ENCODE results near the gene SPATA21.
"Not testable (repeated sequence)": the region's sequence is repeated elsewhere in the genome, so short reads cannot be mapped to it uniquely, and the experiment has no call there.

SPATA21 gene

DNA sequence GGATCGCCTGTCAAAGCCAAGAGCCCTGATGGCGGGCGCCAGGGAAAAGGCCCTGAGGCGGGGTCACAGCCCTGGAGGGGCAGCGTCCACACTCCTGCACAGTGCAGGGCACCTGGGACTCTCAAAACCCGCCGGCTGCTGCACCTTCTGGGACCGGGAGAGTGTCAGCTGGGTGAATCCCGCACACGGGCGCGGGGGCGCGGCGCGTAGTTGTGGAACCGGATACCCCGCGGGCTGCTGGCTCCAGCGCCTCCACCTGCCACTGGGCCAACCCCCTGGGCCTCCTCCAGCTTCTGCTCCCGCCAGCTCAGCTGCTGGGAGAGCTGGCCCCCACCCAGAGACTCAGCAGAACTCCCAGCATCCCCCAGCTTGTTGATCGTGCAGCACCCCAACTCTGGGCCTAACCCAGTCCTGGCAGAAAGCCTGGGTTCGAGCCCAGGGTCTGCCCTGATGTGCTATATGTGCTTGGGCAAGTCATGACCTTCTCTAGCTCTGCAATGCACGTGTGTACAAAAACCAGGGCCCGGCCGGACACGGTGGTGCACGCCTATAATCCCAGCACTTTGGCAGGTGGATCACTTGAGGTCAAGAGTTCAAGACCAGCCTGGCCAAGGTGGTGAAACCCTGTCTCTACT is 37.1 kb upstream of the SPATA21 start:
- Histone ChIP-seq H3K4me1 (ENCODE audit: control insufficient read depth, low read depth, low read length) (no peaks in the 10 kb centered on the region), H3K9me3 (ENCODE audit: control insufficient read depth, low read depth, low read length) (no peaks in the 10 kb centered on the region), H3K27ac (ENCODE audit: low read length) (no peak overlapping the region), H3K4me3 (ENCODE audit: low read length) (no peak overlapping the region), H3K9ac (ENCODE audit: low read length) (no peak overlapping the region), H3K27me3 (ENCODE audit: control insufficient read depth, insufficient read depth, low read length) (no peaks in the 10 kb centered on the region), H3K36me3 (ENCODE audit: control insufficient read depth, low read depth, low read length) (peaks cover 24% of the 10 kb centered on the region)

DNA sequence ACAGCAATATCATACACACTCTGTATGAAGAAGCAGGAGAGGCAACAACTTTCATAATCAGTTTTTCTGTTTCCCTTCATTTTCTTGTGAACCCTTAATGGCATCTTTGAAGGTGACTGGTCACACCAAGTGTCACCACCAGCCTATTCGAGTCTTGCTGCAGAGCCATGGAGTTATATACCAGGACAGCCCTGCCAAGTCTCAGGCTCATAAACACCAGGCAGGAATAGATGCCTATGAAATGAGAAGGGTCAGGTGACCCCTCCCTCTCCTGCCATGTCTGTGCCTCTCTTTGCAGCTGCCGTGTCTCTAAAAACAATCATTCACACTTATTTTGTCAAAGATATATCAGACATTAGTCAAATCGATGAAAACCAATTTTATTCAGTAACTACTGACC is 31.3 kb upstream of the SPATA21 start:
- Histone ChIP-seq H3K36me3 (ENCODE audit: control insufficient read depth, low read depth, low read length) (peaks cover 11% of the 10 kb centered on the region), H3K4me1 (ENCODE audit: control insufficient read depth, low read depth, low read length) (no peaks in the 10 kb centered on the region), H3K27me3 (ENCODE audit: control insufficient read depth, insufficient read depth, low read length) (no peaks in the 10 kb centered on the region), H3K4me3 (ENCODE audit: low read length) (no peak overlapping the region), H3K9me3 (ENCODE audit: control insufficient read depth, low read depth, low read length) (no peaks in the 10 kb centered on the region), H3K9ac (ENCODE audit: low read length) (no peak overlapping the region), H3K27ac (ENCODE audit: low read length) (no peak overlapping the region)

DNA sequence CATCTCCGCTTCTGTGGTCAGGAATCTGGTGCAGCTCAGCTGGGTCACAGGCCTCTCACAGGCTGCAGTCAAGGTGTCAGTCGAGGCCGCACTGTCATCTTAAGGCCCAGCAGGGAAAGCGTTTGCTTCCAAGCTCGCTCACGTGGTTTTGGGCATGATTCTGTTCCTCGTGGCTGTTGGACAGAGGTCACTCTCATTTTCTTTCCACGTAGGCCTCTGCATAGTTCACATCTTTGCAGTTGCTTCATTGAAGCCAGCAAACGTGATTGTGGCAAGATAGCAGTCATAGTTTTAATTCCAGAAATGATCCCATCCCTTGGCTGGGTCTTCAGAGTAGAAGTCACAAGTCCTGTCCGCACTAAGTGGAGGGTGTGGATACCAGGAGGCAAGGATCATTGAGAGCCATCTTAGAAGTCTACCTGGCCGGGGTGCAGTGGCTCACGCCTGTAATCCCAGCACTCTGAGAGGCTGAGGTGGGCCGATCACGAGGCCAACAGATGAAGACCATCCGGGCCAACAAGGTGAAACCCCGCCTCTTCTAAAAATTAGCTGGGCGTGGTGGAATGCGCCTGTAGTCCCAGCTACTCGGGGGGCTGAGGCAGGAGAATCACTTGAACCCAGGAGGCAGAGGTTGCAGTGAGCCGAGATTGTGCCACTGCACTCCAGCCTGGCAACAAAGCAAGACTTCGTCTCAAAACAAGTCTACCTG is 27.8 kb upstream of the SPATA21 start:
- Histone ChIP-seq H3K27ac (ENCODE audit: low read length) (no peak overlapping the region), H3K9ac (ENCODE audit: low read length) (no peak overlapping the region), H3K27me3 (ENCODE audit: control insufficient read depth, insufficient read depth, low read length) (no peaks in the 10 kb centered on the region), H3K36me3 (ENCODE audit: control insufficient read depth, low read depth, low read length) (peaks cover 7% of the 10 kb centered on the region), H3K9me3 (ENCODE audit: control insufficient read depth, low read depth, low read length) (no peaks in the 10 kb centered on the region), H3K4me3 (ENCODE audit: low read length) (no peak overlapping the region), H3K4me1 (ENCODE audit: control insufficient read depth, low read depth, low read length) (no peaks in the 10 kb centered on the region)

DNA sequence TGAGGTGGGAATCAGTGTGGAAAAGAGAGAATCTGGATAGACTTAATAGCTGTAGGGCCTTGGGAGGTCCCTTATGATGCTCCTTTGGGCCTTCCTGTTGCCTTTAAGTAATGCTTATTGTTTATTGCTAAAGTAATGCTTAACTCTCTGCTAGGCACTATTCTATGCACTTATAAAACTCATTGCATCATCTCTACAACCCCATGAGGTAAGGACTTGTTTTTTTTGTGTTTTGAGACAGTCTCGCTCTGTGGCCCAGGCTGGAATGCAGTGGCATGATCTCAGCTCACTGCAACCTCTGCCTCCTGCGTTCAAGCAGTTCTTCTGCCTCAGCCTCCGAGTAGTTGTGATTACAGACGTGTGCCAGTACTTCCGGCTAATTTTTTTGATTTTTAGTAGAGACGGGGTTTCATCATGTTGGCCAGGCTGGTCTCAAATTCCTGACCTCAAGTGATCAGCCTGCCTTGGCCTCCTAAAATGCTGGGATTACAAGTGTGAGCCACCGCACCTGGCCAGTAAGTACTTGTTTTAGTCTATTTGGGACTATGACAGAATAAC is 25.6 kb upstream of the SPATA21 start:
- H3K9me3 ChIP-seq (ENCODE audit: control insufficient read depth, low read depth, low read length): no peaks in the 10 kb centered on the region
- H3K27ac ChIP-seq (ENCODE audit: low read length): no peak overlapping the region
- H3K27me3 ChIP-seq (ENCODE audit: control insufficient read depth, insufficient read depth, low read length): no peaks in the 10 kb centered on the region
- H3K36me3 ChIP-seq (ENCODE audit: control insufficient read depth, low read depth, low read length): peaks cover 22% of the 10 kb centered on the region
- H3K4me3 ChIP-seq (ENCODE audit: low read length): no peak overlapping the region
- no peaks in the 10 kb centered on the region for H3K4me1 ChIP-seq (ENCODE audit: control insufficient read depth, low read depth, low read length)
- H3K9ac ChIP-seq (ENCODE audit: low read length): no peak overlapping the region

DNA sequence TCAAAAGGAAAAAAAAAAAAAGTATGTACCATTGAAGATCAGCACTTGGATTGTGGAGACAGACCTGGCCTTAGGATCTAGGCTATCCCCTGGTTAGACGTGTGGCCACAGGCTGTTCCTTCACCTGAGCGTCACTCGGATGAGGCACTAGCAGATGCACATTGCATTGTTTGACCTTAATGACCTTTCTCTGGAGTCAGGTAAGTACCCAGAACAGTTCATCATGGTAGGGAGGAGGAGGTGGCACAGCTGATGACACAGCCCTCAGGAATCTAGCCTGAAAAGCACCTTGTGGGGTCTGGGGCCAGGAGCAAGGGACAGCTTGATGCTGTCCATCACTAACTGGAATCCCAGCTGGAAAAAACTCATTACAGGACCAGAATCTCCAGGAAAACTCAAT is 24.5 kb upstream of the SPATA21 start:
- H3K9ac ChIP-seq (ENCODE audit: low read length): no peak overlapping the region
- H3K36me3 ChIP-seq (ENCODE audit: control insufficient read depth, low read depth, low read length): peaks cover 25% of the 10 kb centered on the region
- H3K4me1 ChIP-seq (ENCODE audit: control insufficient read depth, low read depth, low read length): no peaks in the 10 kb centered on the region
- H3K4me3 ChIP-seq (ENCODE audit: low read length): no peak overlapping the region
- H3K9me3 ChIP-seq (ENCODE audit: control insufficient read depth, low read depth, low read length): no peaks in the 10 kb centered on the region
- no peak overlapping the region for H3K27ac ChIP-seq (ENCODE audit: low read length)
- H3K27me3 ChIP-seq (ENCODE audit: control insufficient read depth, insufficient read depth, low read length): no peaks in the 10 kb centered on the region

DNA sequence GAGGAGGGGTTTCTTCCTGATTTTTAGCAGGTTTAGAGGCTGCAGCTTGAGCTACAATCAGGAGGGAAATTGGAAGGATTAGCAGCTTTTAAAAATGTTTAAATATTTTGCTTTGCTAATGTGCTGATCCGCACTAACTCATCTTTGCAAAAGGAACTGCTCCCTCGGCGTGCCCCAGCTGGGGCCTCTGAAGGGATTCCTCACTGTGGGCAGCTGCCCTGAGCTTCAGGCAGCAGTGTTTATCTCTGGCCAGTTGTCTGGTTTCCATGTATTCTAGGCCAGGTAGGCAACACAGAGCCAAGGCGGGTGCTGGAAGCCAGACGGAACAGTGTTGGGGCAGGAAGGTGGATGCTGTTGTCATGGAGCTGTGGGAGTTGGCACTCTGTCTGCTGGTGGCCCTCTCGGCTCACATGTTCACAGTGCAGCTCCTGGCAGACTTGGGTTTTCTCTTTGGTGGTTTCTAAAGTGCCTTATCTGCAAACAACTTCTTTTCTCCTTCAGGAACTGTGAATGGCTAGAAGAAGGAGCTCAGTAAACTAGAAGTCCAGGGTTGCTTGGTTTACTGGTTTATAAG is 22.2 kb upstream of the SPATA21 start:
- H3K27me3 ChIP-seq (ENCODE audit: control insufficient read depth, insufficient read depth, low read length): no peaks in the 10 kb centered on the region
- H3K36me3 ChIP-seq (ENCODE audit: control insufficient read depth, low read depth, low read length): peaks cover 44% of the 10 kb centered on the region

DNA sequence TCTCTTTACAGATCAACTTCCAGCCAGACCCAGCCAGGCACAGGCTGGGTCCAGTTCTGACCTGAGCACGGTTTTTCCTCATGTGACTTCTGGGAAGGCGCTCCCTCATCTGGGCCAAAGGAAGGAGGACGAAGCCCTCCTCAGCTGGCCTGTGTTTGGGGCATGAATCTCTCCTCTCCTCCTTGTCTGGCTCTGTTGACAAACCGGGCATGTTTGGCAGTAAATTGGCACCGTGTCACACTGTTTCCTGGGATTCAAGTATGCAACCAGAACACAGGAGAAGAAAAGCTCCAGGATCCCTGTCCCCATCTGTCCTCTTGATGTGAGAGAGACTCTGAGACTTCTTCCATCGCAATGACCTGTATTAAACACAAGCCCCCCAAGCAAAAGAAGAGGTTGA is 21.6 kb upstream of the SPATA21 start:
- Histone ChIP-seq H3K4me1 (ENCODE audit: control insufficient read depth, low read depth, low read length) (no peaks in the 10 kb centered on the region), H3K27me3 (ENCODE audit: control insufficient read depth, insufficient read depth, low read length) (no peaks in the 10 kb centered on the region), H3K27ac (ENCODE audit: low read length) (no peak overlapping the region), H3K4me3 (ENCODE audit: low read length) (no peak overlapping the region), H3K9me3 (ENCODE audit: control insufficient read depth, low read depth, low read length) (no peaks in the 10 kb centered on the region), H3K36me3 (ENCODE audit: control insufficient read depth, low read depth, low read length) (peaks cover 44% of the 10 kb centered on the region), H3K9ac (ENCODE audit: low read length) (no peak overlapping the region)

More for the DNA sequence above, 22.2 kb upstream of the SPATA21 start:
- Histone ChIP-seq H3K4me3 (ENCODE audit: low read length) (no peak overlapping the region), H3K4me1 (ENCODE audit: control insufficient read depth, low read depth, low read length) (no peaks in the 10 kb centered on the region), H3K27ac (ENCODE audit: low read length) (no peak overlapping the region), H3K9me3 (ENCODE audit: control insufficient read depth, low read depth, low read length) (no peaks in the 10 kb centered on the region), H3K9ac (ENCODE audit: low read length) (no peak overlapping the region)

DNA sequence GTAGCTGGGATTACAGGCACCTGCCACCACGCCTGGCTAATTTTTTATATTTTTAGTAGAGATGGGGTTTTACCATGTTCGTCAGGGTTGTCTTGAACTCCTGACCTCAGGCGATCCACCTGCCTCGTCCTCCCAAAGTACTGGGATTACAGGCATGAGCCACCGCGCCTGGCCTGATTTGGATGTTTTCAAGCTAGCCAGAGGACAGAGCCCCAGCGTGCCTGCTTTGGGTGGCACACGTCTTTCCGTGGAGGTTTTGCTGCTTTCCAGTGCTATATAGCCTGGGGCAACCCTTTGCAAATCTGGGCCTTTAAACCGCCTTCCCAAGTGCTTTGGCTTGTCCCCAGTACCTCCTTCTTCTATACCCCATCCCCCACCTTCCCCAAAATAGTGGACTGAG is 18.9 kb upstream of the SPATA21 start:
- not testable (repeated sequence) for H3K9me3 ChIP-seq (ENCODE audit: control insufficient read depth, low read depth, low read length); H3K27ac ChIP-seq (ENCODE audit: low read length); H3K4me1 ChIP-seq (ENCODE audit: control insufficient read depth, low read depth, low read length); H3K27me3 ChIP-seq (ENCODE audit: control insufficient read depth, insufficient read depth, low read length); H3K4me3 ChIP-seq (ENCODE audit: low read length); H3K9ac ChIP-seq (ENCODE audit: low read length)
- H3K36me3 ChIP-seq (ENCODE audit: control insufficient read depth, low read depth, low read length): peaks cover 47% of the 10 kb centered on the region

DNA sequence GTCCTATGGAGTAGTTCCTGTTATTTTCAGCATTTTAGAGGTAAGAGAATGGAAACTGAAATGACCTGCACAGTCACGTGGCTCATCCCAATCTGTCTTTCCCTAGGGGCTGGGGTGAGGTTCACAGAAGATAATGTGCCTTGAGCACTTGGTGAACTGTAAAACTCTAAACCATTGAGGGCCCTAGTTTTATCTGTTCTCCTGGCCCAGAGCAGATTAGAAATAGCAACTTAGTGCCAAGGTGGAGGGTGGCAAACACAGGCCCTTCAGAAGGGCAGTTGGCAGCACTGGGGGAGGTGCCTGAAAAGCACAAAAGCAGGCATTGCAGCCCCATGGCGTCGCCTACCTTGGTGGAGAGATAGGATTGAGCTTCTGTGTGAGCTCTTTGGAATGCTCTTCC is 17.7 kb upstream of the SPATA21 start:
- not testable (repeated sequence) for H3K27ac ChIP-seq (ENCODE audit: low read length); H3K4me3 ChIP-seq (ENCODE audit: low read length); H3K9me3 ChIP-seq (ENCODE audit: control insufficient read depth, low read depth, low read length); H3K9ac ChIP-seq (ENCODE audit: low read length); H3K4me1 ChIP-seq (ENCODE audit: control insufficient read depth, low read depth, low read length); H3K27me3 ChIP-seq (ENCODE audit: control insufficient read depth, insufficient read depth, low read length)
- peaks cover 48% of the 10 kb centered on the region for H3K36me3 ChIP-seq (ENCODE audit: control insufficient read depth, low read depth, low read length)

DNA sequence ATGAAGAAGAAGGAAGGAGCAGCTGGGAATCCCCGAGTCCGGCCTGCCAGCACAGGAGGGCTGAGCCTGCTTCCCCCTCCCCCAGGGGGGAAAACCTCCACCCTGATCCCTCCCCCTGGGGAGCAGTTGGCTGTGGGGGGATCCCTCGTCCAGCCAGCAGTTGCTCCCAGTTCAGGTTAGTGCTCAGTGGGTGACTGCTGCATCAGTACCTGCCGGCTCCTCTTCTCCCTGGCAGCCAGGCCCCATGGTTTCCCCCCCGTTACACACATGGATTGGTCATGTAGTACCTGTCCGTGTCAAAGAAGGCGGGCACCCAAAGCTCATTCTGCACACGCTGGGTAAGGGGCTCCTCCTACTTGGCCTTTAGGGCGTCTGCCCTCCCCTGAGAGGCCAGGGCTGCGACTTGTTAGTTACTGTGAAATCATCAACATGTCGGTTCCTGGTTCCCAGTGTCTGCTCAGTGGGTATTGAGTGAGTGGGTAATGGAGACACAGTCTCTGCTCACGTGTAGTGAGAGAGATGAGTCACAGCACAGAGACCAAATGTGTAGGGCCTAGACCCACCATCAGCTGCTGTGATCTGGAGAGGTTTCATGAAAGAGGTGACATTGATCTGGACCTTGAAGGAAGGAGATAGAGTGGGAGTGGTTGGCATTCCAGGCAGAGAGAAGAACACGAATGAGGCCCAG is 14.8 kb upstream of the SPATA21 start:
- H3K4me3 ChIP-seq (ENCODE audit: low read length): no peak overlapping the region
- no peaks in the 10 kb centered on the region for H3K27me3 ChIP-seq (ENCODE audit: control insufficient read depth, insufficient read depth, low read length)
- H3K27ac ChIP-seq (ENCODE audit: low read length): no peak overlapping the region
- no peaks in the 10 kb centered on the region for H3K4me1 ChIP-seq (ENCODE audit: control insufficient read depth, low read depth, low read length)
- peaks cover 50% of the 10 kb centered on the region for H3K36me3 ChIP-seq (ENCODE audit: control insufficient read depth, low read depth, low read length)
- no peaks in the 10 kb centered on the region for H3K9me3 ChIP-seq (ENCODE audit: control insufficient read depth, low read depth, low read length)
- no peak overlapping the region for H3K9ac ChIP-seq (ENCODE audit: low read length)

DNA sequence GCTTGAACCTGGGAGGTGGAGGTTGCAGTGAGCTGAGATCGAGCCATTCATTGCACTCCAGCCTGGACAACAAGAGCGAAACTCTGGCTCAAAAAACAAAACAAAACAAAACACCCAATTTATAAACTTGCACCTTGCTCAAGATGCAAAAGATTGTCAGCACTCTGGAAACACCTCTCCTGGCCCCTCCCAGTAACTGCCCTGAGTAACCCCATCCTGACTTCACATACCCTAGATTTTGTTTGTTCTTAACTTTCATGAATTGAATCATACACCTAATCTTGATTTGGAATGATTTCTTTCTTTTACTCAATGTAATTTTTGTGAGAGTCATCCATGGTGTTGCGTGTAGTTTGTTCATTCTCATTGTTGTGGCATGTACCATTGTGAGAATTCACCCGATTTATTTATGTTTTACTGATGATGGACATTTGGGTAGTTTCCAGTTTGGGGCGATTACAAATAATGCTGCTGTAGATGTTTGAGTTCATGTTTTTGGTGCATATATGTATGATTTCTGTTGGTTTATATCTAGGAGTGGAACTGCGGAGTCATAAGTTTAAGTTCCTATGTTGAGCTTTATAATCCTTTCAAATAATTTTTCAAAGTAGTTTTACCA is 13.7 kb upstream of the SPATA21 start:
- Histone ChIP-seq H3K4me1 (ENCODE audit: control insufficient read depth, low read depth, low read length) (no peaks in the 10 kb centered on the region), H3K27ac (ENCODE audit: low read length) (no peak overlapping the region)

More for the DNA sequence above, 13.7 kb upstream of the SPATA21 start:
- Histone ChIP-seq H3K36me3 (ENCODE audit: control insufficient read depth, low read depth, low read length) (peaks cover 44% of the 10 kb centered on the region), H3K27me3 (ENCODE audit: control insufficient read depth, insufficient read depth, low read length) (no peaks in the 10 kb centered on the region), H3K9ac (ENCODE audit: low read length) (no peak overlapping the region), H3K9me3 (ENCODE audit: control insufficient read depth, low read depth, low read length) (no peaks in the 10 kb centered on the region), H3K4me3 (ENCODE audit: low read length) (no peak overlapping the region)
